Keratinocyte (primary cell): ENCODE data around the gene KRTAP4-4. TPM values are rescaled to one million over a fixed set of nuclear protein-coding genes. Genes with fewer than 3 reads are reported as not detected.
"Not testable (repeated sequence)": the region's sequence is repeated elsewhere in the genome, so short reads cannot be mapped to it uniquely, and the experiment has no call there.

Experiments used
- DNase-seq: peaks from one replicate; pipeline ENCODE4 v3.0.0-alpha.2; 2011; ENCODE audit warnings: low read depth, missing footprints, low spot score
- FAIRE-seq: peaks from 2 replicates; lab custom pipeline; 2011; peaks lifted over from hg19 to GRCh38; lab: Jason Lieb, UNC
- H2AFZ ChIP-seq: 2 replicates; pipeline ENCODE4 v1.6.0; 2012; ENCODE audit warnings: low read length, control low read depth, inconsistent platforms; ENCODE audit not compliant: control insufficient read depth
- H3K27ac ChIP-seq: 2 replicates; pipeline ENCODE4 v1.5.1; 2011; ENCODE audit warnings: low read length; ENCODE audit not compliant: control insufficient read depth, insufficient read depth
- H3K27me3 ChIP-seq: 3 replicates; pipeline ENCODE4 v1.6.0; 2011; ENCODE audit warnings: low read length; ENCODE audit not compliant: control insufficient read depth, insufficient read depth; ENCODE audit errors: extremely low read depth
- H3K36me3 ChIP-seq, 2 experiments: 2 replicates in 1 of 2; 3 replicates in 1 of 2; pipeline ENCODE4 v1.5.1; 2011; ENCODE audit warnings: low read length in 2 of 2, mild to moderate bottlenecking in 1 of 2; ENCODE audit not compliant: control insufficient read depth in 2 of 2, insufficient read depth in 2 of 2; ENCODE audit errors: extremely low read depth in 1 of 2
- H3K4me1 ChIP-seq: 3 replicates; pipeline ENCODE4 v1.5.1; 2011; ENCODE audit warnings: low read length; ENCODE audit not compliant: control insufficient read depth, insufficient read depth; ENCODE audit errors: extremely low read depth
- H3K4me2 ChIP-seq: 3 replicates; pipeline ENCODE4 v1.6.0; 2011; ENCODE audit warnings: low read depth, low read length; ENCODE audit not compliant: control insufficient read depth, insufficient read depth; ENCODE audit errors: extremely low read depth
- H3K4me3 ChIP-seq, 3 experiments: fragments of 200-600 bp in 1 of 3; sonication (generic) in 1 of 3; 2 replicates in 2 of 3; 3 replicates in 1 of 3; pipeline ENCODE4 v1.5.1; 2011 to 2016; ENCODE audit warnings: low read length in 3 of 3, mild to moderate bottlenecking in 3 of 3, control low read depth in 2 of 3, inconsistent platforms in 1 of 3, low read depth in 1 of 3, mixed read lengths in 1 of 3, mixed run types in 1 of 3, moderate library complexity in 1 of 3; ENCODE audit not compliant: control insufficient read depth in 2 of 3, insufficient read depth in 2 of 3; ENCODE audit errors: extremely low read depth in 1 of 3
- H3K79me2 ChIP-seq: 2 replicates; pipeline ENCODE4 v1.6.0; 2012; ENCODE audit warnings: low read length; ENCODE audit not compliant: control insufficient read depth, insufficient read depth
- H3K9ac ChIP-seq: 3 replicates; pipeline ENCODE4 v1.6.0; 2011; ENCODE audit warnings: low read length; ENCODE audit not compliant: control insufficient read depth, insufficient read depth; ENCODE audit errors: extremely low read depth
- H3K9me1 ChIP-seq: 3 replicates; pipeline ENCODE4 v1.6.0; 2011; ENCODE audit warnings: low read length; ENCODE audit not compliant: control insufficient read depth, insufficient read depth; ENCODE audit errors: extremely low read depth
- H3K9me3 ChIP-seq: 2 replicates; pipeline ENCODE4 v1.5.1; 2012; ENCODE audit warnings: low read depth, low read length; ENCODE audit not compliant: control insufficient read depth
- H4K20me1 ChIP-seq: 3 replicates; pipeline ENCODE4 v1.6.0; 2011; ENCODE audit warnings: low read length; ENCODE audit not compliant: control insufficient read depth, insufficient read depth; ENCODE audit errors: extremely low read depth
- CTCF ChIP-seq, 3 experiments: IDR thresholded peaks in 1 of 3; conservative IDR thresholded peaks in 1 of 3; optimal IDR thresholded peaks in 1 of 3; 2 replicates in 2 of 3; 3 replicates in 1 of 3; pipeline versions ENCODE3 to v1.5.1; 2011; ENCODE audit warnings: low read length in 3 of 3, mild to moderate bottlenecking in 3 of 3, moderate library complexity in 2 of 3, control low read depth in 1 of 3, inconsistent platforms in 1 of 3; ENCODE audit not compliant: insufficient read depth in 2 of 3; ENCODE audit errors: extremely low read depth in 1 of 3
- EZH2 ChIP-seq: IDR thresholded peaks from one replicate; pipeline ENCODE4 v1.6.1; 2012; ENCODE audit warnings: inconsistent platforms, mild to moderate bottlenecking, low read length, moderate library complexity
- dilution Hi-C: fragments of 300-500 bp; cut with MboI; formaldehyde crosslinking; loops from one replicate; pipeline ENCODE4 v1.7.0; 2020; ENCODE audit warnings: low sequenced_read_pairs; ENCODE audit not compliant: extremely low pct_ligation_motif_present
- polyA plus RNA-seq, 5 experiments: library from polyadenylated mRNA; depleted of rRNA in 3 of 5; stranded (reverse) in 3 of 5; stranded (forward) in 1 of 5; unstranded in 1 of 5; fragments of >200 nt; gene quantifications; 1 replicate in 1 of 5; 2 replicates in 3 of 5; 3 replicates in 1 of 5; pipeline versions ENCODE4 v1.2.1 to v1.2.3, GENCODE V29; 2011 to 2012; ENCODE audit warnings: missing spikeins in 2 of 5, low read depth in 1 of 5, low replicate concordance in 1 of 5

Gene KRTAP4-4
- polyA plus RNA-seq, 1 donor (not counting 4 experiments of a cell fraction or from before 2014, with no cell fraction given): not detected

GRCh38 chr17:41163828-41164227 lies 3.3 kb upstream of the KRTAP4-4 start:
- Histone ChIP-seq H3K27me3 (no peaks in the 10 kb centered on the region), H3K36me3 (no peaks in the 10 kb centered on the region), H3K4me3 (no peak overlapping the region), H3K4me2 (no peak overlapping the region), H3K9me3 (no peaks in the 10 kb centered on the region), H3K9ac (no peak overlapping the region), H3K4me1 (no peaks in the 10 kb centered on the region), H4K20me1 (no peaks in the 10 kb centered on the region), H3K79me2 (no peaks in the 10 kb centered on the region), H3K27ac (no peak overlapping the region), H3K9me1 (no peaks in the 10 kb centered on the region), H2AFZ (no peak overlapping the region)
- no peak for DNase-seq
- FAIRE-seq: no peak
- dilution Hi-C loops: no loop called here
- no peak for TF ChIP-seq EZH2
- no peak for TF ChIP-seq CTCF (optimal IDR thresholded peaks at IDR 0.05 in 1 of 3, IDR thresholded peaks at IDR 0.05 in 1 of 3, conservative IDR thresholded peaks at IDR 0.05 in 1 of 3; ENCODE audit: extremely low read depth in 1 of 3, insufficient read depth in 2 of 3, low read length in 3 of 3)

GRCh38 chr17:41160190-41160589 lies 358 bp downstream of the KRTAP4-4 start:
- H3K27ac ChIP-seq, DNase-seq, H2AFZ ChIP-seq, dilution Hi-C loops, H3K4me1 ChIP-seq, H3K27me3 ChIP-seq, H3K9me3 ChIP-seq, H3K9ac ChIP-seq, H3K9me1 ChIP-seq, H4K20me1 ChIP-seq, H3K36me3 ChIP-seq, H3K79me2 ChIP-seq, H3K4me3 ChIP-seq, FAIRE-seq, H3K4me2 ChIP-seq: not testable (repeated sequence)

- H3K27me3 ChIP-seq: no peaks in the 10 kb centered on the region
- H3K9me1 ChIP-seq: no peaks in the 10 kb centered on the region
- FAIRE-seq (no peak), DNase-seq (no peak)
- no peak overlapping the region for H3K27ac ChIP-seq
- H4K20me1 ChIP-seq: no peaks in the 10 kb centered on the region
- H3K4me3 ChIP-seq: no peak overlapping the region
- H3K4me1 ChIP-seq: no peaks in the 10 kb centered on the region
- no peak overlapping the region for H3K4me2 ChIP-seq
- TF ChIP-seq EZH2 (no peak), CTCF (optimal IDR thresholded peaks at IDR 0.05 in 1 of 3, IDR thresholded peaks at IDR 0.05 in 1 of 3, conservative IDR thresholded peaks at IDR 0.05 in 1 of 3; ENCODE audit: extremely low read depth in 1 of 3, insufficient read depth in 2 of 3, low read length in 3 of 3) (no peak)
- no peaks in the 10 kb centered on the region for H3K36me3 ChIP-seq
- dilution Hi-C loops: no loop called here
- no peaks in the 10 kb centered on the region for H3K9me3 ChIP-seq
- H2AFZ ChIP-seq: no peak overlapping the region
- H3K9ac ChIP-seq: no peak overlapping the region
- H3K79me2 ChIP-seq: no peaks in the 10 kb centered on the region
Observed at GRCh38 chr17:41153856-41154255, 6.7 kb downstream of the KRTAP4-4 start.
